K562 (cell line): ENCODE data around the gene AGPAT3. TPM values are rescaled to one million over a fixed set of nuclear protein-coding genes. Genes with fewer than 3 reads are reported as not detected.
"Not testable (repeated sequence)": the region's sequence is repeated elsewhere in the genome, so short reads cannot be mapped to it uniquely, and the experiment has no call there.

Experiments used
- ATAC-seq: fragments of 200-7000 bp; cut with Tn5 transposase; 3 replicates; pipeline ENCODE4 v1.9.1; 2020; ENCODE audit warnings: moderate library complexity
- BruUV-seq: library from RNA; stranded (reverse); fragments of 400-500 nt; replicated peaks from 2 replicates; lab custom pipeline; 2021; lab: Mats Ljungman, UMichigan
- CTCF ChIA-PET: fragments of 300-600 bp; formaldehyde crosslinking; extraction: SDS; loops from one replicate; lab custom pipeline; 2021; ENCODE audit warnings: low intra/inter-chr PET ratio; lab: Yijun Ruan, JAX
- POLR2A ChIA-PET: fragments of 300-600, 350-650 bp; sonication (Branson Sonifier 250); formaldehyde crosslinking; extraction: SDS; loops from one replicate; lab custom pipeline; 2021; ENCODE audit warnings: antibody characterized with exemption, inconsistent platforms; lab: Yijun Ruan, JAX
- DNase-seq, 4 experiments: peaks; one replicate each; pipeline versions ENCODE4 v3.0.0 to v3.0.0-alpha.2; 2011 to 2018; ENCODE audit warnings: low spot score in 3 of 4, mixed read lengths in 3 of 4; ENCODE audit errors: extremely low read depth in 1 of 4
- FAIRE-seq: peaks from 2 replicates; lab custom pipeline; 2011; peaks lifted over from hg19 to GRCh38; lab: Jason Lieb, UNC
- H2AFZ ChIP-seq: 2 replicates; pipeline ENCODE4 v1.6.0; 2011; ENCODE audit warnings: low read depth, low read length, control low read depth, inconsistent platforms
- H3K27ac ChIP-seq: fragments of 200-600 bp; 3 replicates; pipeline ENCODE4 v1.8.0; 2011; ENCODE audit warnings: low read depth, mild to moderate bottlenecking, control low read depth, inconsistent platforms, low read length, moderate library complexity, mixed read lengths; ENCODE audit errors: extremely low read depth
- H3K27me3 ChIP-seq, 2 experiments: fragments of 300-600 bp in 1 of 2; 2 replicates in 1 of 2; 3 replicates in 1 of 2; pipeline versions ENCODE4 v1.6.0 to v1.8.0; 2011; ENCODE audit warnings: inconsistent platforms in 2 of 2, low read length in 2 of 2, mild to moderate bottlenecking in 1 of 2, mixed read lengths in 1 of 2, moderate library complexity in 1 of 2; ENCODE audit not compliant: control insufficient read depth in 2 of 2, insufficient read depth in 2 of 2
- H3K36me3 ChIP-seq: fragments of 300-600 bp; 3 replicates; pipeline ENCODE4 v1.8.0; 2011; ENCODE audit warnings: mild to moderate bottlenecking, low read length, inconsistent platforms; ENCODE audit not compliant: control insufficient read depth, insufficient read depth
- H3K4me1 ChIP-seq, 2 experiments: fragments of 200-600 bp in 1 of 2; replicated peaks in 1 of 2; 2 replicates in 1 of 2; 3 replicates in 1 of 2; pipeline versions ENCODE4 v1.5.1 to v1.8.0; 2011; ENCODE audit warnings: inconsistent platforms in 2 of 2, low read length in 2 of 2, mild to moderate bottlenecking in 1 of 2, mixed read lengths in 1 of 2, moderate library complexity in 1 of 2; ENCODE audit not compliant: control insufficient read depth in 2 of 2, insufficient read depth in 2 of 2
- H3K4me2 ChIP-seq: 2 replicates; pipeline ENCODE4 v1.6.1; 2011; ENCODE audit warnings: low read length, control low read depth, inconsistent platforms, mixed read lengths; ENCODE audit not compliant: insufficient read depth
- H3K4me3 ChIP-seq: fragments of 200-600 bp; sonication (generic), shearing (Covaris generic); 2 replicates; pipeline ENCODE4 v1.5.1; 2016; ENCODE audit warnings: control low read depth, inconsistent platforms
- H3K79me2 ChIP-seq: fragments of 200-600 bp; 3 replicates; pipeline ENCODE4 v1.8.0; 2011; ENCODE audit warnings: low read length, inconsistent platforms; ENCODE audit not compliant: control insufficient read depth, insufficient read depth
- H3K9ac ChIP-seq, 2 experiments: 2 replicates each; pipeline versions ENCODE4 v1.6.0 to v1.6.1; 2011; ENCODE audit warnings: low read depth in 2 of 2, low read length in 2 of 2, control low read depth in 1 of 2, inconsistent platforms in 1 of 2, mild to moderate bottlenecking in 1 of 2, mixed read lengths in 1 of 2; ENCODE audit not compliant: insufficient read depth in 1 of 2
- H3K9me1 ChIP-seq: one replicate; pipeline ENCODE4 v1.6.0; 2011; ENCODE audit warnings: inconsistent platforms, mild to moderate bottlenecking, low read length, moderate library complexity; ENCODE audit not compliant: control insufficient read depth, insufficient read depth
- H3K9me3 ChIP-seq: replicated peaks from 2 replicates; pipeline ENCODE4 v1.5.1; 2011; ENCODE audit warnings: low read depth, low read length, inconsistent platforms; ENCODE audit not compliant: control insufficient read depth, insufficient read depth
- H4K20me1 ChIP-seq: replicated peaks from 2 replicates; pipeline ENCODE4 v1.6.1; 2011; ENCODE audit warnings: low read length, inconsistent platforms, mixed read lengths; ENCODE audit not compliant: control insufficient read depth, insufficient read depth
- RAD21 ChIP-seq, 2 experiments: fragments of 250-450 bp in 1 of 2; fragments of 450-650 bp in 1 of 2; sonication (Bioruptor Pico) in 1 of 2; formaldehyde crosslinking in 1 of 2; IDR thresholded peaks in 1 of 2; conservative IDR thresholded peaks in 1 of 2; 2 replicates each; pipeline versions ENCODE4 v1.4.0 to v1.8.0; 2020 to 2022; ENCODE audit warnings: mild to moderate bottlenecking in 2 of 2, moderate library complexity in 1 of 2
- WGBS: fragments of 100-300 bp; shearing (Covaris generic); methylation state at CpG from one replicate; pipeline ENCODE4 v1.1.6; 2016; ENCODE audit warnings: low coverage, mixed read lengths; ENCODE audit not compliant: insufficient coverage; ENCODE audit errors: missing lambda C conversion rate; 5-methylcytosine and 5-hydroxymethylcytosine counted together
- in situ Hi-C: fragments of 300-500 bp; cut with MboI; formaldehyde crosslinking; loops from 4 replicates; pipeline ENCODE4 v1.15.0; 2018; ENCODE audit warnings: inconsistent platforms, mixed read lengths
- intact Hi-C: fragments of 100-400 bp; cut with micrococcal nuclease; formaldehyde crosslinking; loops from 2 replicates; pipeline ENCODE4 v1.14.2; 2022
- polyA plus RNA-seq, 8 experiments: library from polyadenylated mRNA; depleted of rRNA in 4 of 8; stranded (reverse) in 5 of 8; unstranded in 3 of 8; fragments of >200 nt; fragmentation: Nextera tagmentation in 2 of 8; fragmentation: Illumina TruSeq in 1 of 8; extraction: Ambion mirVana in 2 of 8; extraction: Trizol in 1 of 8; gene quantifications; 2 replicates each; pipeline versions ENCODE4 v1.2.1 to v1.2.3, GENCODE V29; 2011 to 2014; ENCODE audit warnings: inconsistent platforms in 1 of 8, missing spikeins in 1 of 8
- total RNA-seq, 7 experiments: library from RNA; depleted of rRNA in 6 of 7; stranded (reverse); fragments of >200 nt in 6 of 7; fragmentation: Illumina TruSeq in 2 of 7; extraction: Trizol in 2 of 7; gene quantifications; 2 replicates each; pipeline versions ENCODE4 v1.2.1 to v1.2.3, GENCODE V29; 2011 to 2021; ENCODE audit warnings: low replicate concordance in 1 of 7
- TF ChIP-seq, protein P1 (sequence below), 3 experiments: IDR thresholded peaks in 2 of 3; conservative IDR thresholded peaks in 1 of 3; 2 replicates each; pipeline ENCODE4 v1.5.1; 2011 to 2012; ENCODE audit warnings: low read length in 3 of 3, mild to moderate bottlenecking in 3 of 3, control low read depth in 2 of 3, improper control_type of control experiment in 1 of 3, inconsistent platforms in 1 of 3, low read depth in 1 of 3, mixed read lengths in 1 of 3, moderate library complexity in 1 of 3; ENCODE audit not compliant: insufficient read depth in 2 of 3

The AGPAT3 gene
- total and polyA plus RNA-seq, 9 of the 15 experiments (the other 6 are each of a cell fraction or from before 2014, with no cell fraction given), result 1.5 to 88.4 (median 35.7) TPM

DNA sequence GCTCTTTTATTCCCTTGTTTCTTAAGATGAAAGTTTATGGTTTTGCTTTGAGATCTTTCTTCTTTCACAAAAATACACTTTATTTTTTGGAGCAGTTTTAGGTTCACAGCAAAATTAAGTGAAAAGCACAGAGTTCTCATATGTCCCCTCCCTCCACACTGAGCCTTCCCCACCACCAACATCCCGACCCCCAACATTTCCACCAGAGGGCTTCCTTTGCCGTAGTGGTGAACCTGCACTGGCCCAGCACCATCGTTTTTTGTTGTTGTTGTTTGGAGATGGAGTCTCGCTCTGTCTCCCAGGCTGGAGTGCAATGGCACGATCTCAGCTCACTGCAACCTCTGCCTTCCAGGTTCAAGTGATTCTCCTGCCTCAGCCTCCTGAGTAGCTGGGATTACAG lies 20.1 kb upstream of the AGPAT3 start:
- in situ Hi-C loops, H3K27me3 ChIP-seq, H3K4me1 ChIP-seq, H3K9me1 ChIP-seq, CTCF ChIA-PET, DNase-seq, H3K4me3 ChIP-seq, H3K79me2 ChIP-seq, H3K27ac ChIP-seq, H3K9me3 ChIP-seq, H3K4me2 ChIP-seq, H3K9ac ChIP-seq, intact Hi-C loops, BruUV-seq, H3K36me3 ChIP-seq, H2AFZ ChIP-seq, FAIRE-seq, H4K20me1 ChIP-seq: not testable (repeated sequence)
- POLR2A ChIA-PET, result interaction anchor here (0.7 to 2.3 kb wide), 2 partner anchors 8 to 19 kb away, joined by 3 to 6 read pairs; no protein-coding TSS in a partner anchor
- 0 out of 3 replicates have a peak, but pooled peaks have one; percentile 51 for ATAC-seq
- WGBS, result 59% methylated on average over 5 of the region's 5 CpGs
- TF ChIP-seq RAD21 (CRISPR knock-in tag; conservative IDR thresholded peaks at IDR 0.05 in 1 of 2, IDR thresholded peaks at IDR 0.05 in 1 of 2), result peak in 1 of 2 experiments; percentile 26; a peak in 2 of 4 replicates
- TF ChIP-seq, protein P1, sequence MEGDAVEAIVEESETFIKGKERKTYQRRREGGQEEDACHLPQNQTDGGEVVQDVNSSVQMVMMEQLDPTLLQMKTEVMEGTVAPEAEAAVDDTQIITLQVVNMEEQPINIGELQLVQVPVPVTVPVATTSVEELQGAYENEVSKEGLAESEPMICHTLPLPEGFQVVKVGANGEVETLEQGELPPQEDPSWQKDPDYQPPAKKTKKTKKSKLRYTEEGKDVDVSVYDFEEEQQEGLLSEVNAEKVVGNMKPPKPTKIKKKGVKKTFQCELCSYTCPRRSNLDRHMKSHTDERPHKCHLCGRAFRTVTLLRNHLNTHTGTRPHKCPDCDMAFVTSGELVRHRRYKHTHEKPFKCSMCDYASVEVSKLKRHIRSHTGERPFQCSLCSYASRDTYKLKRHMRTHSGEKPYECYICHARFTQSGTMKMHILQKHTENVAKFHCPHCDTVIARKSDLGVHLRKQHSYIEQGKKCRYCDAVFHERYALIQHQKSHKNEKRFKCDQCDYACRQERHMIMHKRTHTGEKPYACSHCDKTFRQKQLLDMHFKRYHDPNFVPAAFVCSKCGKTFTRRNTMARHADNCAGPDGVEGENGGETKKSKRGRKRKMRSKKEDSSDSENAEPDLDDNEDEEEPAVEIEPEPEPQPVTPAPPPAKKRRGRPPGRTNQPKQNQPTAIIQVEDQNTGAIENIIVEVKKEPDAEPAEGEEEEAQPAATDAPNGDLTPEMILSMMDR (IDR thresholded peaks at IDR 0.05 in 2 of 3, conservative IDR thresholded peaks at IDR 0.05 in 1 of 3; ENCODE audit: insufficient read depth in 2 of 3, low read depth in 1 of 3, low read length in 3 of 3), result peak in 2 of 3 experiments; percentile 15 to 40; a peak in 2 of 6 replicates
